Caco-2 (cell line): Measurements from ENCODE around the gene HAO1. TPM values are rescaled to one million over a fixed set of nuclear protein-coding genes. Genes with fewer than 3 reads are reported as not detected.

ENCODE experiments used
- BruUV-seq: library from RNA; stranded (reverse); fragments of 400-500 nt; replicated peaks from 2 replicates; lab custom pipeline; 2021; lab: Mats Ljungman, UMichigan
- CTCF ChIA-PET: fragments of 300-600 bp; sonication (Branson Sonifier 250); formaldehyde crosslinking; loops from one replicate; lab custom pipeline; 2022; ENCODE audit warnings: antibody characterized with exemption; lab: Charles Lee
- POLR2A ChIA-PET: fragments of 300-600 bp; sonication (Branson Sonifier 250); formaldehyde crosslinking; loops from one replicate; lab custom pipeline; 2022; ENCODE audit warnings: antibody characterized with exemption; lab: Charles Lee
- DNase-seq, 2 experiments: peaks; one replicate each; pipeline versions ENCODE4 v3.0.0 to v3.0.0-alpha.2; 2020 to 2022
- H3K27me3 ChIP-seq: replicated peaks from 2 replicates; pipeline ENCODE4 v1.6.0; 2011; ENCODE audit warnings: low read length; ENCODE audit not compliant: control insufficient read depth, insufficient read depth
- H3K36me3 ChIP-seq: 2 replicates; pipeline ENCODE4 v1.5.1; 2011; ENCODE audit warnings: low read length; ENCODE audit not compliant: control insufficient read depth, insufficient read depth
- H3K4me1 ChIP-seq: fragments of 250-450 bp; sonication (Bioruptor Pico); 2 replicates; pipeline ENCODE4 v1.5.1; 2020; ENCODE audit warnings: mild to moderate bottlenecking
- H3K4me3 ChIP-seq: 2 replicates; pipeline ENCODE4 v1.5.1; 2011; ENCODE audit warnings: low read depth, mild to moderate bottlenecking, control low read depth, low read length
- H3K9me3 ChIP-seq: fragments of 250-450 bp; sonication (Bioruptor Pico); 2 replicates; pipeline ENCODE4 v1.5.1; 2020; ENCODE audit warnings: mild to moderate bottlenecking, moderate library complexity
- H3K27ac Mint-ChIP-seq: one replicate; pipeline ENCODE4 v1.8.0; 2022; ENCODE audit warnings: mixed read lengths; ENCODE audit not compliant: unreplicated experiment
- H3K27me3 Mint-ChIP-seq: one replicate; pipeline ENCODE4 v1.8.0; 2022; ENCODE audit warnings: mixed read lengths; ENCODE audit not compliant: insufficient read depth, unreplicated experiment
- H3K36me3 Mint-ChIP-seq: one replicate; pipeline ENCODE4 v1.8.0; 2022; ENCODE audit warnings: mild to moderate bottlenecking, mixed read lengths; ENCODE audit not compliant: insufficient read depth, unreplicated experiment
- H3K4me1 Mint-ChIP-seq: one replicate; pipeline ENCODE4 v1.8.0; 2022; ENCODE audit warnings: low read depth, mixed read lengths; ENCODE audit not compliant: unreplicated experiment
- H3K4me3 Mint-ChIP-seq: one replicate; pipeline ENCODE4 v1.8.0; 2022; ENCODE audit warnings: mild to moderate bottlenecking, moderate library complexity, mixed read lengths; ENCODE audit not compliant: unreplicated experiment
- H3K9me3 Mint-ChIP-seq: one replicate; pipeline ENCODE4 v1.8.0; 2022; ENCODE audit warnings: mixed read lengths; ENCODE audit not compliant: unreplicated experiment
- CTCF ChIP-seq, 2 experiments: fragments of 200-600 bp in 1 of 2; IDR thresholded peaks; 1 replicate in 1 of 2; 2 replicates in 1 of 2; pipeline versions ENCODE4 v1.5.1 to v1.8.0; 2011 to 2022; ENCODE audit warnings: antibody characterized with exemption in 1 of 2, control low read depth in 1 of 2, inconsistent platforms in 1 of 2, low read depth in 1 of 2, low read length in 1 of 2, mild to moderate bottlenecking in 1 of 2, moderate library complexity in 1 of 2; ENCODE audit not compliant: insufficient read depth in 1 of 2, severe bottlenecking in 1 of 2, unreplicated experiment in 1 of 2
- intact Hi-C: fragments of 100-400 bp; cut with micrococcal nuclease; formaldehyde crosslinking; loops from one replicate; pipeline ENCODE4 v1.10.0; 2022; ENCODE audit not compliant: unreplicated experiment
- total RNA-seq: library from RNA; stranded (reverse); gene quantifications from 2 replicates; pipeline ENCODE4 v1.2.3, GENCODE V29; 2022

HAO1 gene
- total RNA-seq, 1 experiment from 2014 or later, result not detected

GRCh38 chr20:7908905-7909304, 31.4 kb downstream of the HAO1 start:
- Histone ChIP-seq H3K4me3 (no peak overlapping the region), H3K4me1 (no peaks in the 10 kb centered on the region), H3K9me3 (no peaks in the 10 kb centered on the region), H3K36me3 (no peaks in the 10 kb centered on the region), H3K27me3 (no peaks in the 10 kb centered on the region; the same call in 1 of the 2 replicates)
- no peak for TF ChIP-seq CTCF (IDR thresholded peaks at IDR 0.05; ENCODE audit: insufficient read depth in 1 of 2, low read depth in 1 of 2, low read length in 1 of 2, severe bottlenecking in 1 of 2, unreplicated experiment in 1 of 2)
- no TSS peak for BruUV-seq
- ChIA-PET POLR2A (no interaction called here), CTCF (no interaction called here)
- intact Hi-C loops, result no loop called here
- DNase-seq, result no peak
- H3K4me3 Mint-ChIP-seq, result no peak overlapping the region
- H3K27ac Mint-ChIP-seq, result no peak overlapping the region
- peaks cover 22% of the 10 kb centered on the region for H3K27me3 Mint-ChIP-seq
- H3K36me3 Mint-ChIP-seq, result no peaks in the 10 kb centered on the region
- H3K9me3 Mint-ChIP-seq, result no peaks in the 10 kb centered on the region
- no peaks in the 10 kb centered on the region for H3K4me1 Mint-ChIP-seq

- no TSS peak for BruUV-seq
- H3K9me3 ChIP-seq, result no peaks in the 10 kb centered on the region
- Mint-ChIP-seq H3K9me3 (no peaks in the 10 kb centered on the region), H3K27me3 (peaks cover 14% of the 10 kb centered on the region), H3K27ac (no peak overlapping the region), H3K4me1 (no peaks in the 10 kb centered on the region), H3K36me3 (no peaks in the 10 kb centered on the region), H3K4me3 (no peak overlapping the region)
- no peak for DNase-seq
- CTCF ChIA-PET, result no interaction called here
- no peaks in the 10 kb centered on the region; the same call in 1 of the 2 replicates for H3K27me3 ChIP-seq
- no peaks in the 10 kb centered on the region for H3K36me3 ChIP-seq
- POLR2A ChIA-PET, result no interaction called here
- no peaks in the 10 kb centered on the region for H3K4me1 ChIP-seq
- H3K4me3 ChIP-seq, result no peak overlapping the region
- no peak for TF ChIP-seq CTCF (IDR thresholded peaks at IDR 0.05; ENCODE audit: insufficient read depth in 1 of 2, low read depth in 1 of 2, low read length in 1 of 2, severe bottlenecking in 1 of 2, unreplicated experiment in 1 of 2)
- intact Hi-C loops, result no loop called here
Observed at GRCh38 chr20:7903429-7903828, 36.8 kb downstream of the HAO1 start.

- Histone ChIP-seq H3K4me3 (no peak overlapping the region), H3K36me3 (no peaks in the 10 kb centered on the region), H3K4me1 (no peaks in the 10 kb centered on the region), H3K27me3 (no peaks in the 10 kb centered on the region; the same call in none of the 2 replicates), H3K9me3 (no peaks in the 10 kb centered on the region)
- intact Hi-C loops, result no loop called here
- Mint-ChIP-seq H3K36me3 (no peaks in the 10 kb centered on the region), H3K9me3 (no peaks in the 10 kb centered on the region), H3K27me3 (peaks cover 17% of the 10 kb centered on the region), H3K4me3 (no peak overlapping the region), H3K27ac (no peak overlapping the region), H3K4me1 (no peaks in the 10 kb centered on the region)
- ChIA-PET CTCF (no interaction called here), POLR2A (no interaction called here)
- no peak for TF ChIP-seq CTCF (IDR thresholded peaks at IDR 0.05; ENCODE audit: insufficient read depth in 1 of 2, low read depth in 1 of 2, low read length in 1 of 2, severe bottlenecking in 1 of 2, unreplicated experiment in 1 of 2)
- BruUV-seq, result no TSS peak
- no peak for DNase-seq
Observed at GRCh38 chr20:7902879-7903278, 37.4 kb downstream of the HAO1 start.
